Stimulated activated CD8-positive, alpha-beta memory T cell treated with anti-CD3 and anti-CD28 coated beads, Interleukin-4, amount 100 ng/mL, for 24 hours (primary cell): ENCODE measurements around the gene DNAJC12.
"Not testable (repeated sequence)": the region's sequence is repeated elsewhere in the genome, so short reads cannot be mapped to it uniquely, and the experiment has no call there.

Experiments used
- DNase-seq: peaks from one replicate; pipeline ENCODE4 v3.0.0-alpha.2; 2020; ENCODE audit warnings: low read depth

Gene DNAJC12

GRCh38 chr10:67839511-67839910 lies 1.5 kb upstream of the DNAJC12 start:
- not testable (repeated sequence) for DNase-seq

- no peak for DNase-seq
Observed at GRCh38 chr10:67836972-67837371, 1.0 kb downstream of the DNAJC12 start.

DNA sequence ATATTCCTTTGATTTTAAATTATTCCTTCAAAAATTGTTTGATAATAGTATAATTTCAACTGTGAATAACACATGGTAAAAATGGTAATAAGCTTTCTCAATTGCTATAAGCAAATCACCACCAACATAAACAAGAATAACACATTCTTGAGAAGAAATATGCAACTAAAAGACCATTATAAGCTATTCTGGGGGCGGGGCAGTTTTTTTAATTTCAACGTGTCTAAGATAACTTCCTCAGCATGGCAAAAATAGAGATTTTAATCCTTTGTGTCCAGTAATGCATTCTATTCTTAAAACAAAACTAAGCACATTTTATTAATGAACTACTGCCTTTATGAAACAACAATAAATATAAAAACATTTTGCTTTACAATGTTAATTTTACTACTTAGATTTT lies 1.5 kb downstream of the DNAJC12 start:
- DNase-seq = no peak

DNA sequence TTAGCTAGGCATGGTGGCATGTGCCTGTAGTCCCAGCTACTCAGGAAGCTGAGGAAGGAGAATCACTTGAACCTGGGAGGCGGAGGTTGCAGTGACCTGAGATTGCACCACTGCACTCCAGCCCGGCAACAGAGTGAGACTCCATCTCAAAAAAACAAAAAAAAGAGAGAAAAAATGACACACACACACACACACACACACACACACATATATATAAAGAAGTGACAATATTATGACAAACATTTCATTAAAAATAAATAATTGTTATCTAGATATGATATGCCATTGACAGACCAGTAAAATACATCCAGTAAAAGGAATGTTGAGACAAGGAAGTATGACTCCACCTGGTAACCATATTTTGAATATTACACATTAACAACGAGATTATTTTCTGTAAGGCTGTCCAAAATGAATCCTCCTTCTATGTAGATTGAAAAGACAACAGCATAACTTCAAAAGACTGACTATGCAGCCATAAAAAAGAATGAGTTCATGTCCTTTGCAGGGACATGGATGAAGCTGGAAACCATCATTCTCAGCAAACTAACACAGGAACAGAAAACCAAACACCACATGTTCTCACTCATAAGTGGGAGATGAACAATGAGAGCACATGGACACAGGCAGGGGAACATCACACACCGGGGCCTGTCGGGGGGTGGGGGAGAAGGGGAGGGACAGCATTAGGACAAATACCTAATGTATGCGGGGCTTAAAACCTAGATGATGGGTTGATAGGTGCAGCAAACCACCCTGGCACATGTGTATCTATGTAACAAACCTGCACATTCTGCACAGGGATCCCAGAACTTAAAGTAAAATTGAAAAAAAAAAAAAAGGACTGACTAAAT lies 2.2 kb downstream of the DNAJC12 start:
- not testable (repeated sequence) for DNase-seq

DNA sequence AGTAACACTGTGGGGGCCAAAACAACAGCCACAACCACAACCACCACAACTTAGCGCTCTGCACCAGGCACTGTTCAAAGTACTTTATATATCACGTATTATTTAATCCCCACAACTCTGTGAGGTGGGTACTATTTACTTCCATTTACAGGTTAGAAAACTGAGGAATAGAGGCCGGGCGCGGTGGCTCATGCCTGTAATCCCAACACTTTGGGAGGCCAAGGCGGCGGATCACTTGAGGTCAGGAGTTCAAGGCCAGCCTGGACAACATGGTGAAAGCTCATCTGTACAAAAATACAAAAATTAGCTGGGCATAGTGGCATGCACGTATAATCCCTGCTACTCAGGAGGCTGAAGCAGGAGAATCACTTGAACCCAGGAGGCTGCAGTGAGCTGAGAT lies 3.6 kb downstream of the DNAJC12 start:
- DNase-seq = no peak

DNA sequence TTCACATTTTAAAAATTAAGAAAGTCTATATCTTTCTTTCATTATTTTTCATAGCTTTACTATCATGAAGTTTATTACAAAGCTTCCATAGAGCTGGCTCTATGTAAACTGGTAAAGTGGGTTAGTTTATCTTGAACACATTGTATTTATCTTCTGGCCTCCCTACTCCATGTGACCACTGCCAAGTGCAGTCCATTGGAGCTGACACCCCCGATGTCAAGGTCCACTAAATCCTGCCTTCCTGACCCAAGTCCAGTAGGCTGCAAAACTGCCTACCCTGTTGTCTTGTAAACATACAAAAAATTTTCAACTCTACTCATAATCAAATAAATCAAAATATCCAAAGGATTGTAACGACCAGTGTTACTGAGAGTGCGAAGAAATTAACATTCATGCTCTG lies 10.2 kb downstream of the DNAJC12 start:
- no peak for DNase-seq

- no peak for DNase-seq
Observed at GRCh38 chr10:67819768-67820204, 18.2 kb downstream of the DNAJC12 start.

- DNase-seq = no peak
Observed at GRCh38 chr10:67818323-67818722, 19.7 kb downstream of the DNAJC12 start.

GRCh38 chr10:67816719-67817118 lies 21.3 kb downstream of the DNAJC12 start:
- DNase-seq = no peak

- no peak for DNase-seq
Observed at GRCh38 chr10:67815571-67816059, 22.4 kb downstream of the DNAJC12 start.

DNA sequence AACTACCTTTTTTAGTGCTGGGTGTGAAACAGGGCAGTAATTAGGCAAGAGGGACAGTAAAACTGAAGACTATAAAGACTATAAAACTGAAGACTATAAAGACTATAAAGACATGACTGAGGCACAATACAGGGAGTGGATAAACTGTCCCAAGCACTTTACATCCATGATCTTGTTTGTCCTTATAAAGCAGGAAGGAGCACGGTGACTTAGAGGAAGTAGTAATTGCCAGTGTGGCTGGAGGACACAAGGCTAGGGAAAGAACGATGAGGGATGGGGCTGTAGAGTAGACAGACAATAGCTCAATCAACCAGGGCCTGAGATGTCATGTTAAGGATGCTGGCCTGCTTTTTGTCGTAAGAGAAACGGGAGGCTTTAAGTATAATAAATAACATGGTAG lies 26.0 kb downstream of the DNAJC12 start:
- no peak for DNase-seq

GRCh38 chr10:67809107-67809506 lies 28.9 kb downstream of the DNAJC12 start:
- DNase-seq = no peak

DNA sequence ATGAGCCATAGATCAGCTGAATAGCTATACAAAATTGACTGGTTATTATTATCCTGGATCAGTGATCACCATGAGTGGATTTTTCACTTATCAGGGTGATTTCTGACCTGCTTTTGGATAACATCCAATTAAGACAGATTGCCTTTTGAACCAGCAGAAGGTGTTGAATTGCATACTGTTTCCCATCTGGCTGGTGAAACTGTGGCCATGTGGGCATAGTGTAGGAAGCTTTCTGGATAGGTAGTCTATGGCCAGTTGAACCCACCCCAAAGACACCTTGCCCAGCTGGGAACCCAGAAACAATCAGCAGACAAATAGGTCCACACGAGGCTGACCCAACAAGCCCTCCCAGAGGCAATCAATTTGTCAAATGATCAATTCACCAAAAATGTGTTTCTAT lies 29.3 kb downstream of the DNAJC12 start:
- no peak for DNase-seq

DNA sequence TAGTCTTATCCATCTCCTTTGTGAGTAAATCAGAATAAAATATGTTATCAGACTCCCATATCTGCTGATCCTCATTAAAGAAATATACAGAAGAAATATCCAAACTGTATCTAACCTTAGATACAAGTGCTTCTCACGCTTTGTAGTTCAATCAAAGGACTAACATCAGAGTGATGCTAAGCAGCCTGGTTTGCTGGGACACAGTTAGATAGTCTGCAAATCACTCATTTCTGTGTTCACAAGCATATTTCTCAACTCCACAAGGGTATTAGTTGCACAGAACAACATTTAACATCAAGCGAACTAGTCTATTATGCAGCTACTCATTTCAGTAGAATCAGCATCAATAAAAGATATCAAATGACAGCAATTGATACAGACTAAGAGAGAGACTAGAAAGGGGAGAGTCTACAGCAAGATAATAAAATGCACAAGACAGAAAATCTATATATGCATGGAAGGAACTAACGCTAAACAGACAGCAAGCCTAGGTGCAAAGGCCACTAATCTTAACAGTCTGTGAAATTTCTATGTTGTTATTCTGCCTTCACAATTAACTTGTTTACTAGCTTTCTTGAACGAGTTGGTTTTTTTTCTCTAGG lies 30.0 kb downstream of the DNAJC12 start:
- DNase-seq = no peak

DNA sequence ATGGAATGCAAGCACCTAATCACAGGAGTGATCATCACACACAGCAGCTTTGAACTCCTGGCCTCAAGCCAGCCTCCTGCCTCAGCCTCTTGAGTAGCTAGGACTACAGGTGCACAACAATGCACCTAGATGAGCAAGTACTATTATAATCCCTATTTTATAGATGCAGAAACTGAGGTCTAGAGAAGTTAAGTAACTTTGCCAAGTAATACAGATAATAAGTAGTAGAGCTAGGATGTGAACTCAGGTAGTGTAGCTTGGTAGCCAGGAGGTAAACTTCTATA lies 33.7 kb downstream of the DNAJC12 start:
- DNase-seq = no peak

DNA sequence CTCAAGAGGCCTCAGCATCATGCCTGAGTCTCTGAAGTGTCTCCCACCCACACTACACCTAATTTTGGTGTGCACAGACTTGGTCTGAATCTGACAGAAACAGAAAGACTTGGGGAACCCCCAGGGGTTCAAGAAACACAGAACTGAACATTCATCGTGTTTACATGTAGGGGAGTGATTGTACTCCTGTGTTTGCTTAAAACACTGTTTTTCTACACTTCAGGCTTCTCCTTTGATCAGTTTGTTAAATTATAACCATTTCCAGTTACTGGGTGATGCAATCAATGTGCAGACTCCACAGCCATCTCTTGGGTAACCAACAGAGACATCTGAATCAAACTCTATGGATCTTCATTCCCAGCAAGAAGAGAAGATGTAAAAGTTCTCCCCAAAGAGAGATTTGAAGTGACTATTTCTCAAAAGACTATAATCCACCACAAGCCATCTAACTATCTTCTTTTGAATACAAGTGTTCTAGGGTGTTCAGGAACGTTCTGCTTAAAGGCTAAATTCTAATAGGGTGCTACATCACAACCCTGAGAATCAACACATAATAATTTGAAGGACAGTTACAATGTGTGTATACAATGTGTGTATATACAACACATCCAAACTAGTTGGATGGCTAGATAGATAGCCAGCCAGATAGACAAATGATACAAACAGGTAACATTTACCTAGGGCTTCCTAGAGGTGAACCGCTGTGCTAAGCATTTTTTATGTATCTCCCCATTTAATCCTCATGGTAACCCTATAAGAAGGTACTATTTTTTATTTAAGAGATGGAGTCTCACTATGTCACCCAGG lies 34.2 kb downstream of the DNAJC12 start:
- no peak for DNase-seq

- no peak for DNase-seq
Observed at GRCh38 chr10:67802767-67803538, 35.0 kb downstream of the DNAJC12 start.

GRCh38 chr10:67801118-67801517 lies 36.9 kb downstream of the DNAJC12 start:
- DNase-seq = no peak

- no peak for DNase-seq
Observed at GRCh38 chr10:67794909-67795460, 43.0 kb downstream of the DNAJC12 start.

DNA sequence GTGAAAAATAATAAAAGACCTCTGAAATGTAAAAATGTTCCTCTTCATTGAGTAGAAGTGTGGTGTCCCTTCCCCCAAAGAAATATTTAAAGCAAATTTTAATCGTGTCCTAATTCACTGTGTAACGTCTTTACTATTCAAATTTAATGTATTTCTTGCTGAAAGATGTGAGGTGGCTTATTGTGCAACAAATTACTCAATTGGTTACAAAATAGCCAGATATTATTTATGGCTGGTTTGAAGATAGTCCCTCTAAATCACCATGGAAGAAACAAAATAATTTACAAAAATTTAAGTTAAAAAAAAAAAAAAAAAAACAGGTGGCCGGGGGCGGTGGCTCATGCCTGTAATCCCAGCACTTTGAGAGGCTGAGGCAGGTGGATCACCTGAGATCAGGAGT lies 43.7 kb downstream of the DNAJC12 start:
- DNase-seq = no peak

GRCh38 chr10:67793313-67793712 lies 44.7 kb downstream of the DNAJC12 start:
- DNase-seq = no peak

- DNase-seq = no peak
Observed at GRCh38 chr10:67792653-67793052, 45.3 kb downstream of the DNAJC12 start.
